ENCODE measurements around the gene FADS2.

FADS2 gene

GRCh38 chr11:61887839-61888494 lies 59.9 kb downstream of the FADS2 start:
- no peaks in the 10 kb centered on the region for H3K36me3 ChIP-seq (ENCODE audit: insufficient read depth, low read length)
- H3K4me3 ChIP-seq (ENCODE audit: low read length): no peak overlapping the region
- H2AFZ ChIP-seq (ENCODE audit: low read depth, low read length): no peak overlapping the region
- peaks cover 9% of the 10 kb centered on the region for H3K27me3 ChIP-seq (ENCODE audit: insufficient read depth, low read length)
- peaks cover 4% of the 10 kb centered on the region for H3K9me3 ChIP-seq (ENCODE audit: low read length)
- H3K4me1 ChIP-seq (ENCODE audit: insufficient read depth, low read length): peaks cover 9% of the 10 kb centered on the region

GRCh38 chr11:61888590-61888989 lies 60.5 kb downstream of the FADS2 start:
- peaks cover 4% of the 10 kb centered on the region for H3K9me3 ChIP-seq (ENCODE audit: low read length)
- H3K4me3 ChIP-seq (ENCODE audit: low read length): no peak overlapping the region
- H3K27me3 ChIP-seq (ENCODE audit: insufficient read depth, low read length): peaks cover 10% of the 10 kb centered on the region
- no peak overlapping the region for H2AFZ ChIP-seq (ENCODE audit: low read depth, low read length)
- no peaks in the 10 kb centered on the region for H3K36me3 ChIP-seq (ENCODE audit: insufficient read depth, low read length)
- peaks cover 9% of the 10 kb centered on the region for H3K4me1 ChIP-seq (ENCODE audit: insufficient read depth, low read length)

GRCh38 chr11:61889831-61890230 lies 61.7 kb downstream of the FADS2 start:
- H3K4me3 ChIP-seq (ENCODE audit: low read length): no peak overlapping the region
- peaks cover 4% of the 10 kb centered on the region for H3K9me3 ChIP-seq (ENCODE audit: low read length)
- no peak overlapping the region for H2AFZ ChIP-seq (ENCODE audit: low read depth, low read length)
- H3K4me1 ChIP-seq (ENCODE audit: insufficient read depth, low read length): peaks cover 9% of the 10 kb centered on the region
- H3K36me3 ChIP-seq (ENCODE audit: insufficient read depth, low read length): no peaks in the 10 kb centered on the region
- H3K27me3 ChIP-seq (ENCODE audit: insufficient read depth, low read length): peaks cover 10% of the 10 kb centered on the region

- H2AFZ ChIP-seq (ENCODE audit: low read depth, low read length): peak overlapping the region; percentile 87
- H3K36me3 ChIP-seq (ENCODE audit: insufficient read depth, low read length): no peaks in the 10 kb centered on the region
- H3K9me3 ChIP-seq (ENCODE audit: low read length): peaks cover 4% of the 10 kb centered on the region
- peaks cover 9% of the 10 kb centered on the region for H3K4me1 ChIP-seq (ENCODE audit: insufficient read depth, low read length)
- peaks cover 15% of the 10 kb centered on the region for H3K27me3 ChIP-seq (ENCODE audit: insufficient read depth, low read length)
- peak overlapping the region; percentile 53 for H3K4me3 ChIP-seq (ENCODE audit: low read length)
Measured at GRCh38 chr11:61890529-61891330, 62.6 kb downstream of the FADS2 start.

GRCh38 chr11:61891331-61892084 lies 63.4 kb downstream of the FADS2 start, which contains the start of gene FADS3:
Gene FADS3 (minus strand): TSS chr11:61891545. CDS start chr11:61891381, 164 bp downstream.
- Histone ChIP-seq H2AFZ (ENCODE audit: low read depth, low read length) (peak within 1 kb of the TSS; percentile 87), H3K4me1 (ENCODE audit: insufficient read depth, low read length) (peaks cover 9% of the 10 kb centered on the region), H3K9me3 (ENCODE audit: low read length) (peaks cover 4% of the 10 kb centered on the region), H3K4me3 (ENCODE audit: low read length) (peak within 1 kb of the TSS; percentile 53), H3K27me3 (ENCODE audit: insufficient read depth, low read length) (peaks cover 17% of the 10 kb centered on the region), H3K36me3 (ENCODE audit: insufficient read depth, low read length) (no peaks in the 10 kb centered on the region)

GRCh38 chr11:61892085-61892370 lies 63.9 kb downstream of the FADS2 start:
- Histone ChIP-seq H3K4me3 (ENCODE audit: low read length) (peak overlapping the region; percentile 53), H3K36me3 (ENCODE audit: insufficient read depth, low read length) (no peaks in the 10 kb centered on the region), H3K4me1 (ENCODE audit: insufficient read depth, low read length) (peaks cover 9% of the 10 kb centered on the region), H3K27me3 (ENCODE audit: insufficient read depth, low read length) (peaks cover 17% of the 10 kb centered on the region), H3K9me3 (ENCODE audit: low read length) (no peaks in the 10 kb centered on the region), H2AFZ (ENCODE audit: low read depth, low read length) (peak overlapping the region; percentile 83)

GRCh38 chr11:61893981-61894380 lies 65.9 kb downstream of the FADS2 start:
- peaks cover 17% of the 10 kb centered on the region for H3K27me3 ChIP-seq (ENCODE audit: insufficient read depth, low read length)
- H3K4me1 ChIP-seq (ENCODE audit: insufficient read depth, low read length): peaks cover 9% of the 10 kb centered on the region
- no peak overlapping the region for H2AFZ ChIP-seq (ENCODE audit: low read depth, low read length)
- no peaks in the 10 kb centered on the region for H3K9me3 ChIP-seq (ENCODE audit: low read length)
- no peak overlapping the region for H3K4me3 ChIP-seq (ENCODE audit: low read length)
- no peaks in the 10 kb centered on the region for H3K36me3 ChIP-seq (ENCODE audit: insufficient read depth, low read length)

- Histone ChIP-seq H2AFZ (ENCODE audit: low read depth, low read length) (no peak overlapping the region), H3K36me3 (ENCODE audit: insufficient read depth, low read length) (no peaks in the 10 kb centered on the region), H3K9me3 (ENCODE audit: low read length) (no peaks in the 10 kb centered on the region), H3K27me3 (ENCODE audit: insufficient read depth, low read length) (peaks cover 17% of the 10 kb centered on the region), H3K4me1 (ENCODE audit: insufficient read depth, low read length) (peaks cover 8% of the 10 kb centered on the region), H3K4me3 (ENCODE audit: low read length) (no peak overlapping the region)
Measured at GRCh38 chr11:61895046-61895717, 67.1 kb downstream of the FADS2 start.

- Histone ChIP-seq H3K9me3 (ENCODE audit: low read length) (no peaks in the 10 kb centered on the region), H3K4me1 (ENCODE audit: insufficient read depth, low read length) (peaks cover 4% of the 10 kb centered on the region), H2AFZ (ENCODE audit: low read depth, low read length) (no peak overlapping the region), H3K36me3 (ENCODE audit: insufficient read depth, low read length) (no peaks in the 10 kb centered on the region), H3K27me3 (ENCODE audit: insufficient read depth, low read length) (peaks cover 17% of the 10 kb centered on the region), H3K4me3 (ENCODE audit: low read length) (no peak overlapping the region)
Measured at GRCh38 chr11:61895718-61896059, 67.6 kb downstream of the FADS2 start.

GRCh38 chr11:61896665-61897386 lies 68.7 kb downstream of the FADS2 start:
- H3K27me3 ChIP-seq (ENCODE audit: insufficient read depth, low read length): peaks cover 13% of the 10 kb centered on the region
- H3K4me3 ChIP-seq (ENCODE audit: low read length): no peak overlapping the region
- no peaks in the 10 kb centered on the region for H3K4me1 ChIP-seq (ENCODE audit: insufficient read depth, low read length)
- no peaks in the 10 kb centered on the region for H3K9me3 ChIP-seq (ENCODE audit: low read length)
- H2AFZ ChIP-seq (ENCODE audit: low read depth, low read length): no peak overlapping the region
- H3K36me3 ChIP-seq (ENCODE audit: insufficient read depth, low read length): no peaks in the 10 kb centered on the region

GRCh38 chr11:61897387-61898246 lies 69.5 kb downstream of the FADS2 start:
- Histone ChIP-seq H3K4me3 (ENCODE audit: low read length) (no peak overlapping the region), H2AFZ (ENCODE audit: low read depth, low read length) (no peak overlapping the region), H3K4me1 (ENCODE audit: insufficient read depth, low read length) (no peaks in the 10 kb centered on the region), H3K36me3 (ENCODE audit: insufficient read depth, low read length) (no peaks in the 10 kb centered on the region), H3K9me3 (ENCODE audit: low read length) (no peaks in the 10 kb centered on the region), H3K27me3 (ENCODE audit: insufficient read depth, low read length) (peaks cover 10% of the 10 kb centered on the region)

GRCh38 chr11:61898247-61898582 lies 70.1 kb downstream of the FADS2 start:
- Histone ChIP-seq H2AFZ (ENCODE audit: low read depth, low read length) (no peak overlapping the region), H3K27me3 (ENCODE audit: insufficient read depth, low read length) (peaks cover 7% of the 10 kb centered on the region), H3K4me3 (ENCODE audit: low read length) (no peak overlapping the region), H3K4me1 (ENCODE audit: insufficient read depth, low read length) (no peaks in the 10 kb centered on the region), H3K36me3 (ENCODE audit: insufficient read depth, low read length) (no peaks in the 10 kb centered on the region), H3K9me3 (ENCODE audit: low read length) (no peaks in the 10 kb centered on the region)

All from neuron (in vitro differentiated cells).